HG03575 (cell line): ENCODE results near the gene HNRNPH3.

Source experiments
- ATAC-seq: cut with Tn5 transposase; IDR thresholded peaks from one replicate; pipeline ENCODE4 v1.9.1; 2021; ENCODE audit not compliant: unreplicated experiment, insufficient number of reproducible peaks, low FRiP score; ENCODE audit errors: extremely low read depth

HNRNPH3 gene

GRCh38 chr10:68329506-68329861 lies 2.4 kb upstream of the HNRNPH3 start:
- ATAC-seq, result no peak

- no peak for ATAC-seq
Observed at GRCh38 chr10:68330852-68331454, 911 bp upstream of the HNRNPH3 start.

- no peak for ATAC-seq
Observed at GRCh38 chr10:68332259-68333057, 594 bp downstream of the HNRNPH3 start, which contains the start of gene PBLD. TSS of gene PBLD (minus strand) at chr10:68332928. CDS start at chr10:68306844, 26,084 bp downstream.

GRCh38 chr10:68333058-68333395 lies 1.2 kb downstream of the HNRNPH3 start:
- ATAC-seq, result no peak

- no peak for ATAC-seq
Observed at GRCh38 chr10:68333440-68334431, 1.9 kb downstream of the HNRNPH3 start.

GRCh38 chr10:68334672-68335467 lies 3.0 kb downstream of the HNRNPH3 start:
- ATAC-seq, result no peak

- no peak for ATAC-seq
Observed at GRCh38 chr10:68336754-68337351, 5.0 kb downstream of the HNRNPH3 start.

- ATAC-seq, result no peak
Observed at GRCh38 chr10:68340358-68341080, 8.7 kb downstream of the HNRNPH3 start.

- no peak for ATAC-seq
Observed at GRCh38 chr10:68342909-68343516, 11.1 kb downstream of the HNRNPH3 start.

- ATAC-seq, result no peak
Observed at GRCh38 chr10:68345621-68346020, 13.8 kb downstream of the HNRNPH3 start.

- ATAC-seq, result no peak
Observed at GRCh38 chr10:68346774-68347173, 14.9 kb downstream of the HNRNPH3 start.

GRCh38 chr10:68348265-68348741 lies 16.4 kb downstream of the HNRNPH3 start:
- no peak for ATAC-seq

- no peak for ATAC-seq
Observed at GRCh38 chr10:68353537-68353936, 21.7 kb downstream of the HNRNPH3 start.

GRCh38 chr10:68359189-68359588 lies 27.3 kb downstream of the HNRNPH3 start:
- ATAC-seq, result no peak

- no peak for ATAC-seq
Observed at GRCh38 chr10:68362590-68362989, 30.7 kb downstream of the HNRNPH3 start.

GRCh38 chr10:68364101-68364886 lies 32.4 kb downstream of the HNRNPH3 start:
- ATAC-seq, result no peak

- no peak for ATAC-seq
Observed at GRCh38 chr10:68365611-68366010, 33.7 kb downstream of the HNRNPH3 start.
